Activated naive CD4-positive, alpha-beta T cell treated with anti-CD3 and anti-CD28 coated beads, Interleukin-2, amount 50 U/mL, for 72 hours (primary cell): ENCODE results near the gene OGFOD3. TPM values are rescaled to one million over a fixed set of nuclear protein-coding genes. Genes with fewer than 3 reads are reported as not detected.

ENCODE experiments used
- ATAC-seq, 2 donors: fragments of 150-1000 bp; cut with Tn5 transposase; 2 replicates each; pipeline ENCODE4 v1.10.0; 2021; ENCODE audit warnings: mild to moderate bottlenecking in 2 of 2, moderate library complexity in 2 of 2
- DNase-seq, 2 donors: peaks; one replicate each; pipeline ENCODE4 v3.0.0; 2021 to 2022; ENCODE audit warnings: low spot score in 2 of 2
- H3K27ac Mint-ChIP-seq, 2 donors: one replicate each; pipeline ENCODE4 v1.8.0; 2022; ENCODE audit warnings: mild to moderate bottlenecking in 2 of 2, mixed read lengths in 2 of 2
- H3K36me3 Mint-ChIP-seq, 2 donors: one replicate each; pipeline ENCODE4 v1.8.0; 2022; ENCODE audit warnings: mixed read lengths in 2 of 2
- H3K9me3 Mint-ChIP-seq, 2 donors: one replicate each; pipeline ENCODE4 v1.8.0; 2022; ENCODE audit warnings: mixed read lengths in 2 of 2
- total RNA-seq, 2 donors: library from RNA; stranded (reverse); gene quantifications; one replicate each; pipeline ENCODE4 v1.2.3, GENCODE V29; 2022

OGFOD3 gene
- total RNA-seq, 2 donors from 2014 or later, result 16.8 to 23.5 TPM

DNA sequence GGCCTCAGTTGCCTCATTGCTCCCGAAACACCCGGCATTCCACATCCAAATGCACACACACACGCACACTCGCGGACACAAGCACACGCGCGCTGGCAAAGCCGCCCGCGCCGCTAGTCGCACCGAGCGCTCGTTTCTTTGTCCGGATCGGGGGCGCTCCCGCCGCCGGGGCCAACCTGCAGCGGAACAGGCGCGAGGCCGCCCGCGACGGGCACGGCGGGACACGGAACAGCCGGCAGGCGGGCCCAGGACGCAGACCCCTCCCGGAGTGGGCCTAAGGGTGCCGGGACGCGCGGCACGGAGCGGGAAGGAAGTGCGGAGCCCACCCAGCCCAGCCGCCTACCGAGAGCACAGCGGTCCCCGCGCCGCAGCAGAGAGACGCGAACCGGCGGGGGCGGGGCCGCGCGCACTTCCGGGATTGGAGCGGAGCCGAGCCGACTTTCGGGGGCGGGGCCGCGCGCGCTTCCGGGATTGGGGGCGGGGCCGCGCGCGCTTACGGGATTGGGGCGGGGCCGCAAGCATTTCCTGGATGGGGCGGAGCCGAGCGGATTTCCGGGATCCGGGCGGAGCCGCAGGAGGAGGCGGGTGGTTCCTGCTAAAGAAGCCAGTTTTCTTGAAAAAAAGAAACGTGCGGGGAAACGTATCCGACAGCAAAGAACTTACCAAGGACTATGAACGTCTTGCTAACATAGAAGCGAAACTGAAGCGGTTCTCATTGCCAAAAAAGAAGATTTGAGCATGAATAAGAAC lies 32.1 kb upstream of the OGFOD3 start, which contains the start of gene CYBC1:
Gene CYBC1, minus strand, starts transcription at position 396 of the 750 bp plus-strand sequence. CDS start 1,498 bp downstream, outside the sequence.
- peak; percentile 93 to 95 for DNase-seq
- no peaks in the 10 kb centered on the region for H3K9me3 Mint-ChIP-seq
- ATAC-seq, result peak; percentile 67 to 81
- peaks cover 25 to 57% of the 10 kb centered on the region in 2 donors for H3K36me3 Mint-ChIP-seq
- peak within 1 kb of the TSS; percentile 94 to 99 for H3K27ac Mint-ChIP-seq

DNA sequence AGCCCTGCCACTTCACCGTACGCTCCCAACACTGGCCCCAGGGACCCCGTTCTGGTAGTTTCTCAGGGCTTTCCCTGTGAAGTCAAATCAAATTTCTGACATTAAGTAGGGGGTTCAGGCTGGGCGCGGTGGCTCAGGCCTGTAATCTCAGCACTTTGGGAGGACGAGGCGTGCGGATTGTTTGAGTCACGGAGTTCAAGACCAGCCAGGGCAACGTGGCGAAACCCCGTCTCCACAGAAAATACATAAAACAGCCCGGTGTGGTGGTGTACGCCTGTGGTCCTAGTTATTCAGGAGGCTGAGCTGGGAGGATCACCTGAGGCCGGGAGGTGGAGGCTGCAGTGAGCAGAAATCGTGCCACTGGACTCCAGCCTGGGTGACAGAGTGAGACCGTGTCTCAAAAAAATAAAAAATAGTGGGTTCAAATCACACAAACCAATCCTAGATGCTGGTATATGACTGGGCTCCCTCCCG lies 31.5 kb upstream of the OGFOD3 start:
- DNase-seq (peak; percentile 41 to 76), ATAC-seq (peak; percentile 5 to 67)
- peak overlapping the region; percentile 94 to 99 for H3K27ac Mint-ChIP-seq
- peaks cover 25 to 57% of the 10 kb centered on the region in 2 donors for H3K36me3 Mint-ChIP-seq
- no peaks in the 10 kb centered on the region for H3K9me3 Mint-ChIP-seq

GRCh38 chr17:82449131-82449882 lies 30.9 kb upstream of the OGFOD3 start:
- H3K27ac Mint-ChIP-seq, result peak overlapping the region; percentile 94 to 99
- DNase-seq (peak; percentile 59 to 81), ATAC-seq (peak; percentile 59 to 62)
- no peaks in the 10 kb centered on the region for H3K9me3 Mint-ChIP-seq
- H3K36me3 Mint-ChIP-seq, result peaks cover 25 to 56% of the 10 kb centered on the region in 2 donors

- DNase-seq (no peak), ATAC-seq (no peak)
- H3K36me3 Mint-ChIP-seq, result peaks cover 25 to 43% of the 10 kb centered on the region in 2 donors
- H3K27ac Mint-ChIP-seq, result peak overlapping the region; percentile 78 to 79
- H3K9me3 Mint-ChIP-seq, result no peaks in the 10 kb centered on the region
Observed at GRCh38 chr17:82447876-82448275, 29.5 kb upstream of the OGFOD3 start.

DNA sequence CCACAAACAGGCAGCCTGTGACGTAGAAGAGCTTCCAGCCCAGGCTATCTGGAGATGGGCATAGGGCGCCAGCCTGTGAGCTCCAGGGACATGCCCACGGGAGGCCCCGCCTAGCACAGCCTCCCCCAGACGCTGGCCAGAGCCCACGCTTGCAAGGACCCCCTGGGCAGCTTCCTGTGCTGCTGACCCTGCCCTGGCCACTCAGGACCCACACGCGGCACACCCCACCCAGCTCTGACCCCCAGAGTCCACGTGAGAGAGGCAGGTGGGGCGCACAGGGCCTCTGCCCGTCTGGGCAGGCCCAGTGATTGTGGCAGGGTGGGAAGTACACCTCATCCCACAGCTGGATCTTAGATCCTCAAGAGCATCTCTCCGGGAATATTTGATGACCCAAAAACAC lies 28.3 kb upstream of the OGFOD3 start:
- Mint-ChIP-seq H3K9me3 (no peaks in the 10 kb centered on the region), H3K36me3 (peaks cover 24 to 32% of the 10 kb centered on the region in 2 donors), H3K27ac (peak overlapping the region in 1 of 2 donors; percentile 68)
- ATAC-seq, result no peak
- DNase-seq, result no peak

- peaks cover 19 to 28% of the 10 kb centered on the region in 2 donors for H3K36me3 Mint-ChIP-seq
- H3K9me3 Mint-ChIP-seq, result no peaks in the 10 kb centered on the region
- DNase-seq (no peak), ATAC-seq (no peak)
- H3K27ac Mint-ChIP-seq, result peak overlapping the region; percentile 44 to 76
Observed at GRCh38 chr17:82446124-82446523, 27.7 kb upstream of the OGFOD3 start.

DNA sequence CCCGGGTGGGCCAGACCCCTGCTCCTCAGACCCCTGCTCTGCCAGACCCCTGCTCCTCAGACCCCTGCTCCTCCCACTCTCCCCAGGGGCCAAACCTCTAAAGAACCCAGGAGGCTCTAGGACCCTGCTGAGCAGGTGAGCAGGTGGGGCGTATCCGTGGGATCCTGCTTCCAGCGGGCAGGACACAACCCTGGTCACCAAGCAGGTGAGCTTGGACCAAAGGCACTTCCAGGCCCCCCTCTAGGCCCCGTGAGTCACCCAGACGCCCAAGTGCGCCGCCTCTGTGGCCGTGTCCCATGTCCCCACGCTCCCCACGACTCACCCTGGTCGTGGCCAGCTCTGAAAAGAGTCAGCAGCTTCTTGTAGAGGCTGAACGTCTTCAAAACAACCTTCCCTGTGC lies 27.2 kb upstream of the OGFOD3 start:
- H3K9me3 Mint-ChIP-seq, result no peaks in the 10 kb centered on the region
- peaks cover 14 to 28% of the 10 kb centered on the region in 2 donors for H3K36me3 Mint-ChIP-seq
- H3K27ac Mint-ChIP-seq, result peak overlapping the region in 1 of 2 donors; percentile 76
- ATAC-seq, result no peak
- DNase-seq, result no peak

- H3K9me3 Mint-ChIP-seq, result no peaks in the 10 kb centered on the region
- DNase-seq, result no peak
- ATAC-seq, result no peak
- H3K36me3 Mint-ChIP-seq, result peaks cover 13 to 26% of the 10 kb centered on the region in 2 donors
- no peak overlapping the region for H3K27ac Mint-ChIP-seq
Observed at GRCh38 chr17:82444941-82445521, 26.6 kb upstream of the OGFOD3 start.

GRCh38 chr17:82444284-82444893 lies 26.0 kb upstream of the OGFOD3 start:
- Mint-ChIP-seq H3K27ac (peak overlapping the region in 1 of 2 donors; percentile 50), H3K9me3 (no peaks in the 10 kb centered on the region), H3K36me3 (peaks cover 6 to 19% of the 10 kb centered on the region in 2 donors)
- DNase-seq, result no peak
- no peak for ATAC-seq

- peak in 1 of 2 donors; percentile 3 for DNase-seq
- peaks cover 0 to 17% of the 10 kb centered on the region in 2 donors for H3K36me3 Mint-ChIP-seq
- ATAC-seq, result no peak
- peak overlapping the region in 1 of 2 donors; percentile 50 for H3K27ac Mint-ChIP-seq
- no peaks in the 10 kb centered on the region for H3K9me3 Mint-ChIP-seq
Observed at GRCh38 chr17:82443465-82444283, 25.3 kb upstream of the OGFOD3 start.

GRCh38 chr17:82442643-82443464 lies 24.5 kb upstream of the OGFOD3 start:
- Mint-ChIP-seq H3K9me3 (no peaks in the 10 kb centered on the region), H3K36me3 (peaks cover 0 to 16% of the 10 kb centered on the region in 2 donors), H3K27ac (peak overlapping the region in 1 of 2 donors; percentile 65)
- no peak for DNase-seq
- no peak for ATAC-seq

DNA sequence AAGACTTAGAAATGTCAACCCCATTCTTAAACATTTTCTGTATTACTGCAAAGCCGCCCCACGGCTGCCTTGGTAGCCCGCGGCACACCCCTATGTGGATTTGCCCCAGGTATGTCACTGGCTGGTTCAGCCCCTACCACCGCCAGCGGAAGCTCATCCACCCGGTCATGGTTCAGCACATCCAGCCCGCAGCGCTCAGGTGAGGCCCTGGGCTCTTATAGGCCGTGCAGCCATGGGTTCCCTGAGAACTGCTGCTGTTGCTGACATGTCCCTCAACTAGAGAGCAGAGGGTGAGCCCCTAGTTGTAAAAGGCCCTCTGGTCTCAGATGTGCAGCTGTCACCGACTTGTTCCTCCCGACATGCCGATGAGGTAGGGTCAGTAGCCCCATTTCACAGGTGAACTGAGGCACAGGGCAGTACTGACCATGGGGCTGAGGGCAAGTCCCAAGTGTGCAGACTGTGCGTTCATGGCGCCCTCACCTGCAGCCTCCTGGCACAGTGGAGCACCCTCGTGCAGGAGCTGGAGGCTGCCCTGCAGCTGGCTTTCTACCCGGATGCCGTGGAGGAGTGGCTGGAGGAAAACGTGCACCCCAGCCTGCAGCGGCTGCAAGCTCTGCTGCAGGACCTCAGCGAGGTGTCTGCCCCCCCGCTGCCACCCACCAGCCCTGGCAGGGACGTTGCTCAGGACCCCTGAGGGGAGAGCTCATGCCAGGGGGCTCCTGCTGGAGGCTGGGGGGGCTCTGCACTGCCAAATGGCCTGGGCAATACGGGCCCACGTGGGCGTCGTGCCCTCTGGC lies 23.5 kb upstream of the OGFOD3 start:
- no peak for DNase-seq
- Mint-ChIP-seq H3K9me3 (no peaks in the 10 kb centered on the region), H3K36me3 (peaks cover 0 to 9% of the 10 kb centered on the region in 2 donors), H3K27ac (no peak overlapping the region)
- ATAC-seq, result no peak

DNA sequence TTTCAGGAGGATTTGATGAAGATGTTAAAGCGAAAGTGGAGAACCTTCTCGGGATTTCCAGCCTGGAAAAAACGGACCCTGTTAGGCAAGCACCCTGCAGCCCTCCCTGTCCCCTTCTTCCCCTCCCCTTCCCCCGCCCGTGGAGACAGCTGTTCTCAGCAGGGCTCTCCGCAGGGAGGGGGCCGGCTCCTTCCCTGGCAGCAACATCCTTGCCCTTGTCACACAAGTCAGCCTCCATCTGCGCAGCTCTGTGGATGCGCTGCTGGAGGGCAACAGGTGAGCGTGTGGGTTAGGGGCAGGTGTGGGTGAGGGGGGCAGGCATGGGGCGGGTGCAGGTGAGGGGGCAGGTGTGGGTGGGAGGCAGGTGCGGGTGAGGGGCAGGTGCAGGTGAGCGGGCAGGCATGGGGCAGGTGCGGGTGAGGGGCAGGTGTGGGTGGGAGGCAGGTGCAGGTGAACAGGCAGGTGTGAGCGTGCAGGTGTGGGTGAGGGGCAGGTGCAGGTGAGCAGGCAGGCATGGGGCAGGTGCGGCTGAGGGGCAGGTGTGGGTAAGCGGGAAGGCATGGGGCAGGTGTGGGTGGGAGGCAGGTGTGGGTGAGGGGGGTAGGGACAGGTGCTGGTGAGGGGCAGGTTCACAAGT lies 22.7 kb upstream of the OGFOD3 start:
- H3K9me3 Mint-ChIP-seq, result no peaks in the 10 kb centered on the region
- H3K36me3 Mint-ChIP-seq, result peaks cover 0 to 3% of the 10 kb centered on the region in 2 donors
- ATAC-seq (no peak), DNase-seq (no peak)
- no peak overlapping the region for H3K27ac Mint-ChIP-seq

- H3K27ac Mint-ChIP-seq, result no peak overlapping the region
- no peaks in the 10 kb centered on the region for H3K36me3 Mint-ChIP-seq
- H3K9me3 Mint-ChIP-seq, result no peaks in the 10 kb centered on the region
- DNase-seq (no peak), ATAC-seq (no peak)
Observed at GRCh38 chr17:82440469-82440981, 22.1 kb upstream of the OGFOD3 start.
